GM18511 (cell line): ENCODE measurements around the gene MGLL.

Experiments used
- ATAC-seq: cut with Tn5 transposase; IDR thresholded peaks from one replicate; pipeline ENCODE4 v1.9.1; 2021; ENCODE audit warnings: mild to moderate bottlenecking, moderate library complexity; ENCODE audit not compliant: unreplicated experiment

Gene MGLL

GRCh38 chr3:127679534-127680145 lies 142.7 kb downstream of the MGLL start:
- no peak for ATAC-seq

GRCh38 chr3:127678611-127679533 lies 143.4 kb downstream of the MGLL start:
- no peak for ATAC-seq

- ATAC-seq = no peak
Observed at GRCh38 chr3:127678315-127678599, 144.1 kb downstream of the MGLL start.

GRCh38 chr3:127677541-127678314 lies 144.6 kb downstream of the MGLL start:
- ATAC-seq = no peak

GRCh38 chr3:127676921-127677351 lies 145.4 kb downstream of the MGLL start:
- ATAC-seq = no peak

GRCh38 chr3:127676456-127676855 lies 145.9 kb downstream of the MGLL start:
- no peak for ATAC-seq

GRCh38 chr3:127675651-127676391 lies 146.5 kb downstream of the MGLL start:
- no peak for ATAC-seq

GRCh38 chr3:127674790-127675189 lies 147.5 kb downstream of the MGLL start:
- no peak for ATAC-seq

- ATAC-seq = no peak
Observed at GRCh38 chr3:127674101-127674721, 148.1 kb downstream of the MGLL start.

GRCh38 chr3:127673191-127674100 lies 148.9 kb downstream of the MGLL start:
- ATAC-seq = peak; percentile 55

- peak; percentile 75 for ATAC-seq
Observed at GRCh38 chr3:127672429-127673190, 149.7 kb downstream of the MGLL start, which contains the start of gene ABTB1. Gene ABTB1, plus strand, starts transcription at chr3:127672952. Its CDS starts 74 bp downstream, at chr3:127673026.

- ATAC-seq = peak; percentile 31
Observed at GRCh38 chr3:127671523-127672428, 150.5 kb downstream of the MGLL start.

GRCh38 chr3:127670761-127671522 lies 151.4 kb downstream of the MGLL start:
- no peak for ATAC-seq

GRCh38 chr3:127670229-127670559 lies 152.1 kb downstream of the MGLL start:
- ATAC-seq = no peak

- no peak for ATAC-seq
Observed at GRCh38 chr3:127669541-127670228, 152.6 kb downstream of the MGLL start.

GRCh38 chr3:127668906-127669305 lies 153.4 kb downstream of the MGLL start:
- ATAC-seq = no peak
